PC-9 (cell line): Measurements from ENCODE around the gene TPI1. TPM values are rescaled to one million over a fixed set of nuclear protein-coding genes. Genes with fewer than 3 reads are reported as not detected.

Experiments
- BruUV-seq: library from RNA; stranded (reverse); fragments of 400-500 nt; replicated peaks from 2 replicates; lab custom pipeline; 2021; lab: Mats Ljungman, UMichigan
- CTCF ChIA-PET: fragments of 300-600 bp; sonication (Branson Sonifier 250); formaldehyde crosslinking; loops from one replicate; lab custom pipeline; 2022; ENCODE audit warnings: antibody characterized with exemption; lab: Charles Lee
- POLR2A ChIA-PET: fragments of 300-600 bp; sonication (Branson Sonifier 250); formaldehyde crosslinking; loops from one replicate; lab custom pipeline; 2022; ENCODE audit warnings: antibody characterized with exemption; ENCODE audit not compliant: unreplicated experiment; lab: Charles Lee
- DNase-seq, 2 experiments: peaks; one replicate each; pipeline versions ENCODE4 v3.0.0 to v3.0.0-alpha.2; 2015 to 2022; ENCODE audit warnings: mixed read lengths in 1 of 2
- H2AFZ ChIP-seq: fragments of 200-600 bp; sonication (generic); 2 replicates; pipeline ENCODE4 v1.8.1; 2017; ENCODE audit warnings: antibody characterized with exemption
- H3F3A ChIP-seq: fragments of 200-600 bp; sonication (generic); 2 replicates; pipeline ENCODE4 v1.8.1; 2017; ENCODE audit warnings: antibody characterized with exemption, mild to moderate bottlenecking, low read depth; ENCODE audit not compliant: insufficient read depth
- H3K27ac ChIP-seq: fragments of 200-600 bp; sonication (generic); 2 replicates; pipeline ENCODE4 v1.6.1; 2016; ENCODE audit warnings: mixed run types
- H3K27me3 ChIP-seq: fragments of 200-600 bp; sonication (generic); 2 replicates; pipeline ENCODE4 v1.6.1; 2016; ENCODE audit warnings: low read depth, mixed run types; ENCODE audit not compliant: insufficient read depth
- H3K36me3 ChIP-seq: fragments of 200-600 bp; sonication (generic); 2 replicates; pipeline ENCODE4 v1.6.1; 2016; ENCODE audit warnings: low read depth, mixed run types
- H3K4me1 ChIP-seq: fragments of 200-600 bp; sonication (generic); replicated peaks from 2 replicates; pipeline ENCODE4 v1.6.1; 2016; ENCODE audit warnings: mixed run types; ENCODE audit not compliant: insufficient read depth
- H3K4me2 ChIP-seq: fragments of 200-600 bp; sonication (generic); 2 replicates; pipeline ENCODE4 v1.6.1; 2017; ENCODE audit warnings: mixed run types
- H3K4me3 ChIP-seq: fragments of 200-600 bp; sonication (generic); 2 replicates; pipeline ENCODE4 v1.6.1; 2016; ENCODE audit warnings: mixed run types
- H3K79me2 ChIP-seq: fragments of 200-600 bp; sonication (generic); 2 replicates; pipeline ENCODE4 v1.6.1; 2017; ENCODE audit warnings: low read depth, mixed run types
- H3K9me2 ChIP-seq: fragments of 200-600 bp; sonication (generic); 2 replicates; pipeline ENCODE4 v1.8.1; 2017; ENCODE audit warnings: mild to moderate bottlenecking; ENCODE audit not compliant: insufficient read depth
- H3K9me3 ChIP-seq: fragments of 200-600 bp; sonication (generic); 2 replicates; pipeline ENCODE4 v1.8.1; 2016; ENCODE audit warnings: low read depth; ENCODE audit not compliant: insufficient read depth
- H4K20me1 ChIP-seq: fragments of 200-600 bp; sonication (generic); 2 replicates; pipeline ENCODE4 v1.8.1; 2017; ENCODE audit not compliant: insufficient read depth
- CTCF ChIP-seq: fragments of 200-600 bp; sonication (generic); conservative IDR thresholded peaks from 2 replicates; pipeline ENCODE4 v1.6.1; 2017; ENCODE audit warnings: mixed run types, antibody characterized with exemption, mild to moderate bottlenecking, moderate library complexity
- EZH2 ChIP-seq: fragments of 200-600 bp; sonication (generic); IDR thresholded peaks from 2 replicates; pipeline ENCODE4 v1.8.0; 2017; ENCODE audit warnings: antibody characterized with exemption, low read depth
- intact Hi-C: fragments of 100-400 bp; cut with micrococcal nuclease; formaldehyde crosslinking; loops from one replicate; pipeline ENCODE4 v1.10.0; 2022; ENCODE audit not compliant: unreplicated experiment
- total RNA-seq: library from RNA; stranded (reverse); gene quantifications from 2 replicates; pipeline ENCODE4 v1.2.3, GENCODE V29; 2021

TPI1 gene
- total RNA-seq, 1 experiment from 2014 or later, result 1,199 TPM

- no TSS peak for BruUV-seq
Observed at GRCh38 chr12:6833189-6833890, 34.0 kb upstream of the TPI1 start.

GRCh38 chr12:6834254-6834653 lies 33.1 kb upstream of the TPI1 start:
- intact Hi-C loops, result no loop called here
- CTCF ChIA-PET, result interaction anchor here (0.5 to 1.5 kb wide), 6 partner anchors 17 to 1241 kb away, joined by 3 to 8 read pairs (median 3); partner anchors contain the start of gene USP5
- POLR2A ChIA-PET, result no interaction called here

More at GRCh38 chr12:6833189-6833890, 34.0 kb upstream of the TPI1 start:
- no peaks in the 10 kb centered on the region for H3F3A ChIP-seq
- TF ChIP-seq EZH2 (no peak), CTCF (no peak)
- H2AFZ ChIP-seq, result no peak overlapping the region
- ChIA-PET POLR2A (interaction anchor here (0.6 to 0.7 kb wide), 2 partner anchors 11 to 90 kb away, joined by 5 to 7 read pairs; no protein-coding TSS in a partner anchor), CTCF (interaction anchor here (0.5 kb wide), 2 partner anchors 151 to 188 kb away, joined by 4 read pairs; no protein-coding TSS in a partner anchor)
- H4K20me1 ChIP-seq, result no peaks in the 10 kb centered on the region
- no peaks in the 10 kb centered on the region for H3K36me3 ChIP-seq
- peaks cover 47% of the 10 kb centered on the region for H3K27me3 ChIP-seq
- no peak overlapping the region for H3K27ac ChIP-seq
- no peak overlapping the region for H3K4me3 ChIP-seq
- H3K9me3 ChIP-seq, result no peaks in the 10 kb centered on the region
- H3K9me2 ChIP-seq, result no peaks in the 10 kb centered on the region
- no peak overlapping the region for H3K4me2 ChIP-seq
- H3K4me1 ChIP-seq, result no peaks in the 10 kb centered on the region
- DNase-seq, result no peak
- intact Hi-C loops, result no loop called here
- H3K79me2 ChIP-seq, result no peaks in the 10 kb centered on the region

GRCh38 chr12:6834873-6835272 lies 32.5 kb upstream of the TPI1 start:
- intact Hi-C loops, result loop anchor here (1.0 kb wide), 1 partner anchor 82 kb away; the partner anchor contains the start of gene MLF2
- Histone ChIP-seq H3K9me3 (no peaks in the 10 kb centered on the region), H3K4me3 (no peak overlapping the region), H3F3A (peaks cover 3% of the 10 kb centered on the region; the same call in 1 of the 2 replicates), H2AFZ (no peak overlapping the region), H4K20me1 (no peaks in the 10 kb centered on the region), H3K27ac (no peak overlapping the region), H3K4me1 (no peaks in the 10 kb centered on the region), H3K9me2 (no peaks in the 10 kb centered on the region), H3K79me2 (no peaks in the 10 kb centered on the region), H3K4me2 (no peak overlapping the region), H3K36me3 (no peaks in the 10 kb centered on the region), H3K27me3 (peaks cover 32% of the 10 kb centered on the region)
- no TSS peak for BruUV-seq
- CTCF ChIA-PET, result interaction anchor here (0.6 to 1.5 kb wide), 6 partner anchors 17 to 499 kb away, joined by 3 to 8 read pairs (median 4); partner anchors contain the start of gene USP5
- DNase-seq, result no peak
- TF ChIP-seq EZH2, result no peak
- TF ChIP-seq CTCF, result no peak
- POLR2A ChIA-PET, result no interaction called here

More at GRCh38 chr12:6834254-6834653, 33.1 kb upstream of the TPI1 start:
- no peaks in the 10 kb centered on the region for H3K9me3 ChIP-seq
- no peak overlapping the region for H3K27ac ChIP-seq
- no peak for DNase-seq
- no peak for TF ChIP-seq CTCF
- TF ChIP-seq EZH2, result no peak
- no peaks in the 10 kb centered on the region for H3K4me1 ChIP-seq
- H2AFZ ChIP-seq, result no peak overlapping the region
- peaks cover 38% of the 10 kb centered on the region for H3K27me3 ChIP-seq
- H3K36me3 ChIP-seq, result no peaks in the 10 kb centered on the region
- no peak overlapping the region for H3K4me2 ChIP-seq
- no peaks in the 10 kb centered on the region for H3F3A ChIP-seq
- H3K9me2 ChIP-seq, result no peaks in the 10 kb centered on the region
- H3K4me3 ChIP-seq, result no peak overlapping the region
- H3K79me2 ChIP-seq, result no peaks in the 10 kb centered on the region
- BruUV-seq, result no TSS peak
- no peaks in the 10 kb centered on the region for H4K20me1 ChIP-seq
